Stomach (tissue), 19 donors: Measurements from ENCODE around the gene MTERF1. TPM values are rescaled to one million over a fixed set of nuclear protein-coding genes. Genes with fewer than 3 reads are reported as not detected.

Experiments
- DNase-seq, 2 donors: peaks; one replicate each; pipeline versions ENCODE4 v3.0.0 to v3.0.0-alpha.2; 2013 to 2019
- H3K27ac ChIP-seq, 5 donors: fragments of 200-600 bp in 4 of 5; sonication (generic) in 4 of 5; one replicate each; pipeline ENCODE4 v1.5.1; 2013 to 2019; ENCODE audit warnings: mild to moderate bottlenecking in 1 of 5, moderate library complexity in 1 of 5
- H3K27me3 ChIP-seq, 3 donors: fragments of 200-600 bp; sonication (generic); one replicate each; pipeline ENCODE4 v1.5.1; 2017 to 2019; ENCODE audit warnings: mixed run types in 1 of 3
- H3K36me3 ChIP-seq, 4 donors: fragments of 200-600 bp; sonication (generic); 1 replicate in 3 of 4; 2 replicates in 1 of 4; pipeline ENCODE4 v1.5.1; 2016 to 2019
- H3K4me1 ChIP-seq, 4 donors: fragments of 200-600 bp; sonication (generic); one replicate each; pipeline ENCODE4 v1.5.1; 2016 to 2019
- H3K4me3 ChIP-seq, 4 donors: fragments of 200-600 bp; sonication (generic) in 3 of 4; one replicate each; pipeline ENCODE4 v1.5.1; 2016 to 2019; ENCODE audit warnings: mild to moderate bottlenecking in 1 of 4
- H3K9me3 ChIP-seq, 4 donors: fragments of 200-600 bp; sonication (generic); one replicate each; pipeline ENCODE4 v1.5.1; 2016 to 2019
- EP300 ChIP-seq: sonication (generic); formaldehyde crosslinking; IDR thresholded peaks from one replicate; pipeline ENCODE4 v1.6.1; 2017; ENCODE audit warnings: antibody characterized with exemption
- POLR2A ChIP-seq, 4 donors: fragments of 450-650 bp; IDR thresholded peaks; one replicate each; pipeline ENCODE4 v1.6.1; 2016; ENCODE audit warnings: antibody characterized with exemption in 4 of 4, control low read depth in 2 of 4, mild to moderate bottlenecking in 1 of 4, moderate library complexity in 1 of 4
- POLR2AphosphoS5 ChIP-seq, 3 donors: sonication (generic); formaldehyde crosslinking; IDR thresholded peaks; one replicate each; pipeline ENCODE4 v1.6.1; 2016; ENCODE audit warnings: antibody characterized with exemption in 3 of 3
- WGBS, 5 donors: extraction: QIAGEN DNeasy Blood & Tissue Kit in 3 of 5; methylation state at CpG; one replicate each; pipeline versions ENCODE4 v1.1.5 to v1.1.7; 2013 to 2018; 5-methylcytosine and 5-hydroxymethylcytosine counted together
- intact Hi-C: fragments of 100-400 bp; cut with DNase I; formaldehyde crosslinking; loops from one replicate; pipeline ENCODE4 v1.15.1; 2023; ENCODE audit warnings: low total_unique reads
- long read RNA-seq, 10 donors: transcript quantifications; one replicate each; lab custom pipeline, GENCODE V29; 2026
- polyA plus RNA-seq, 3 donors: library from polyadenylated mRNA; stranded (reverse); fragments of 200-250 nt; gene quantifications; one replicate each; pipeline ENCODE4 v1.2.3, GENCODE V29; 2013
- total RNA-seq, 5 donors: library from RNA; depleted of rRNA; stranded (reverse); fragments of >200 nt; gene quantifications; one replicate each; pipeline versions ENCODE4 v1.1.0 to v1.2.3, GENCODE V29; 2014 to 2016
- TF ChIP-seq, protein P1 (sequence below), 7 experiments: fragments of 450-650 bp in 4 of 7; fragments of 200-600 bp in 3 of 7; sonication (generic) in 3 of 7; IDR thresholded peaks; one replicate each; pipeline ENCODE4 v1.5.1; 2016 to 2019; ENCODE audit warnings: antibody characterized with exemption in 7 of 7, control low read depth in 2 of 7, mild to moderate bottlenecking in 1 of 7
- donor health status: healthy with polysubstance abuse.
- donor health status: Bipolar disorder and iron deficiency.
- donor health status: healthy.

Gene MTERF1, protein sequence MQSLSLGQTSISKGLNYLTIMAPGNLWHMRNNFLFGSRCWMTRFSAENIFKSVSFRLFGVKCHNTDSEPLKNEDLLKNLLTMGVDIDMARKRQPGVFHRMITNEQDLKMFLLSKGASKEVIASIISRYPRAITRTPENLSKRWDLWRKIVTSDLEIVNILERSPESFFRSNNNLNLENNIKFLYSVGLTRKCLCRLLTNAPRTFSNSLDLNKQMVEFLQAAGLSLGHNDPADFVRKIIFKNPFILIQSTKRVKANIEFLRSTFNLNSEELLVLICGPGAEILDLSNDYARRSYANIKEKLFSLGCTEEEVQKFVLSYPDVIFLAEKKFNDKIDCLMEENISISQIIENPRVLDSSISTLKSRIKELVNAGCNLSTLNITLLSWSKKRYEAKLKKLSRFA
- total RNA-seq (10 to 100 TPM in 3 of 5 donors, 1 to 10 TPM in 2; 1.2 to 19.0 (median 14.5) TPM), polyA plus RNA-seq (1 to 10 TPM; 5.7 to 8.0 (median 7.6) TPM)
- long read RNA-seq, donor 1, partial matches to known transcripts: 0 of 1 reads
- long read RNA-seq, donor 1, other reads (novel, unspliced or antisense): 0 of 1 reads
- long read RNA-seq, donor 2: 0 reads
- long read RNA-seq, donor 3, partial matches to known transcripts: 0 of 1 reads
- long read RNA-seq, donor 3, other reads (novel, unspliced or antisense): 0 of 1 reads
- long read RNA-seq, donor 4: 0 reads
- long read RNA-seq, donor 5, partial matches to known transcripts: 0 of 7 reads
- long read RNA-seq, donor 5, other reads (novel, unspliced or antisense): 0 of 7 reads
- long read RNA-seq, donor 6, partial matches to known transcripts: 0 of 9 reads
- long read RNA-seq, donor 6, other reads (novel, unspliced or antisense): 0 of 9 reads
- long read RNA-seq, donor 7, partial matches to known transcripts: 0 of 3 reads
- long read RNA-seq, donor 7, other reads (novel, unspliced or antisense): 0 of 3 reads
- long read RNA-seq, donor 8, partial matches to known transcripts: 0 of 4 reads
- long read RNA-seq, donor 8, other reads (novel, unspliced or antisense): 0 of 4 reads
- long read RNA-seq, donor 9, partial matches to known transcripts: 0 of 3 reads
- long read RNA-seq, donor 9, other reads (novel, unspliced or antisense): 0 of 3 reads
- long read RNA-seq, donor 10, partial matches to known transcripts: 0 of 3 reads
- long read RNA-seq, donor 10, other reads (novel, unspliced or antisense): 0 of 3 reads

DNA sequence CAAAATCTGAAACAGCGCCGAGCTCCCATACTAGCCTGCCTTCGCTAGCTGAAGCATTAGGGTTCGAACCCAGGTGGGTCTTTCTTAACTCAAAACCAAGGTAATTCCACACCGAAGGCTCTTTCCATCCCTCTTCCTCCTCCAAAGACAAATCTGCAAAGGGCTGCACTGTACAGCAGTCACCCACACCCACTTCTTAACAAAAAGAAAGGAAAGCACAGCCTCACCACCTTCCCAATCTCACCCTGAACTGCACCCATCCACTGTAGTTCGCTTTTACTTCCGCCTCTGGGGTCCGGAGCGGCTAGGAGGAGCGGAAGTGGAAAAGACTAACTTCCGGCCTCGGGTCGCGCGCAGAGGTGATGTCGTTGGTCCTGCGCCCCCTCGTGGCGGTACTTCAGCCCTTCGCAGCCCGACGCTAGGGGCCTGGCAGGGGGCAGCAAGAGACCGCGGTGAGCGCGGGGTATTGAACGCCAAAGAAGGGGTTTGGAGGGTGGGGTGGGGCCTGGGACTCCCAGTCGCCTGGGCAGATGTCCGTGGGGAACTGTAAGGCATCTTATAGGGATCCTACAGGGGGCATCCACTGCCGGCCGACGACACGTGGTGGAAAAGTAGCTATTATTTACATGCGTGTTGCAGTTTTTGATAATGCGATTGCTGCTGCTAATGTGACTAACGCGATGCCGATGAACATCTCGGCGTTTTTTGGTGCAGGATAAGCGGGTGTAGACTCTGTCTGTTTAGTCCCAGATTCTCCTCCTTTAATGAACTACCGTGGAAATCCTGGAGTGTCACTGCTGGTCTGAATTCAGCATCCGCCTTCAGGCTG, at the start of gene MTERF1:
TSS of gene MTERF1 (minus strand) at position 290 of the 829 bp plus-strand sequence. CDS start 619 bp downstream, outside the sequence.
- intact Hi-C loops: no loop called here
- H3K27me3 ChIP-seq: no peaks in the 10 kb centered on the region
- H3K4me3 ChIP-seq: peak within 1 kb of the TSS; percentile 70 to 82 (median 80)
- peaks cover 0 to 3% (median 0%) of the 10 kb centered on the region in 4 donors for H3K36me3 ChIP-seq
- TF ChIP-seq POLR2AphosphoS5 (IDR thresholded peaks at IDR 0.05) (peak; percentile 18 to 89 (median 56)), POLR2A (IDR thresholded peaks at IDR 0.05) (no peak)
- TF ChIP-seq, protein P1, sequence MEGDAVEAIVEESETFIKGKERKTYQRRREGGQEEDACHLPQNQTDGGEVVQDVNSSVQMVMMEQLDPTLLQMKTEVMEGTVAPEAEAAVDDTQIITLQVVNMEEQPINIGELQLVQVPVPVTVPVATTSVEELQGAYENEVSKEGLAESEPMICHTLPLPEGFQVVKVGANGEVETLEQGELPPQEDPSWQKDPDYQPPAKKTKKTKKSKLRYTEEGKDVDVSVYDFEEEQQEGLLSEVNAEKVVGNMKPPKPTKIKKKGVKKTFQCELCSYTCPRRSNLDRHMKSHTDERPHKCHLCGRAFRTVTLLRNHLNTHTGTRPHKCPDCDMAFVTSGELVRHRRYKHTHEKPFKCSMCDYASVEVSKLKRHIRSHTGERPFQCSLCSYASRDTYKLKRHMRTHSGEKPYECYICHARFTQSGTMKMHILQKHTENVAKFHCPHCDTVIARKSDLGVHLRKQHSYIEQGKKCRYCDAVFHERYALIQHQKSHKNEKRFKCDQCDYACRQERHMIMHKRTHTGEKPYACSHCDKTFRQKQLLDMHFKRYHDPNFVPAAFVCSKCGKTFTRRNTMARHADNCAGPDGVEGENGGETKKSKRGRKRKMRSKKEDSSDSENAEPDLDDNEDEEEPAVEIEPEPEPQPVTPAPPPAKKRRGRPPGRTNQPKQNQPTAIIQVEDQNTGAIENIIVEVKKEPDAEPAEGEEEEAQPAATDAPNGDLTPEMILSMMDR (IDR thresholded peaks at IDR 0.05): peak in 6 of 7 experiments; percentile 15 to 98 (median 94)
- peaks cover 8 to 42% (median 31%) of the 10 kb centered on the region in 4 donors for H3K4me1 ChIP-seq
- 3 to 4% (median 3%) methylated on average over 38 to 43 of the region's 43 CpGs for WGBS, 5 donors
- DNase-seq: peak; percentile 94 to 98
- H3K9me3 ChIP-seq: no peaks in the 10 kb centered on the region
- peak within 1 kb of the TSS; percentile 49 to 83 (median 74) for H3K27ac ChIP-seq

DNA sequence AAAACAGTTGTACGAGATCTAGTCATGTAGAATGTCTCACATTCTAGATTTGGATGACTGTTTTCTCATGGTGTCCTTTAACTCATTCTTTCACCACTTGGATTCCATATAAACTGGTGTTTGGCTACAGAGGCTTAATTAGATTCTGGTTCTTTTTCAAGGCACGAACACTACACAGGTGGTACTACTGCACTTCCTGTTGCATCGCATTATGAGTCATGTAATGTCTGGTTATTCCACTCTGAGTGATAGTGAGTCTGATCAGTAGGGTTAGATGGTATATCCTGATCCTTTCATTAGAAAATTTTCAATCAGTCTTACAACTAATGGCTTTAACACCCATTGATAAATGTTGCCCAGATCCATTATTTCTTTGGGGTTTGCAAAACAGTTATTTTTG, 49.0 kb upstream of the MTERF1 start:
- TF ChIP-seq, protein P1 (IDR thresholded peaks at IDR 0.05): no peak
- no peak for TF ChIP-seq EP300
- no peak for TF ChIP-seq POLR2A (IDR thresholded peaks at IDR 0.05)
- no peak for TF ChIP-seq POLR2AphosphoS5 (IDR thresholded peaks at IDR 0.05)
- H3K36me3 ChIP-seq: no peaks in the 10 kb centered on the region
- H3K27me3 ChIP-seq: no peaks in the 10 kb centered on the region
- no peak overlapping the region for H3K27ac ChIP-seq
- no peaks in the 10 kb centered on the region for H3K9me3 ChIP-seq
- WGBS, 5 donors: 82 to 90% (median 85%) methylated on average over 3 of the region's 3 CpGs
- intact Hi-C loops: no loop called here
- no peak overlapping the region for H3K4me3 ChIP-seq
- DNase-seq: no peak
- H3K4me1 ChIP-seq: no peaks in the 10 kb centered on the region

DNA sequence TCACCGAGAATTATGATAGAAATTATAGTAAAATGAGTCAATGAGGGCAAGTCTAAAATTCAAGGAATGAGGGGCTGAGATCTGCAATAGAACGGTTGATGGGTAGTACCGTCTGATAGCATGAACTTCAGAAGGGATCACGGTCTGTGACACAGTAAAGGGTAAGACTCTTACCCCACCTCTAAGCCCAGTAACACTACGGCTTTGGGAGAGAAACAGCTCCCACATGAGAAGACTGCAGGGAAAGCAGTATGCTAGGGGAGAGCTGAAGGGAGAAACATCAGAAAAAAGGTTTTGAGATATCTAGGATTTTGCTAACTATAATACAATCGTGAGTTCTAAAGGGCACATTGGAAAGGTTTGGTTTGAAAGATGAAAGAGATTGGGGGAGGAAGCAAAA, 47.4 kb upstream of the MTERF1 start:
- no peak for TF ChIP-seq POLR2A (IDR thresholded peaks at IDR 0.05)
- no peak for TF ChIP-seq EP300
- no peak for TF ChIP-seq POLR2AphosphoS5 (IDR thresholded peaks at IDR 0.05)
- TF ChIP-seq, protein P1 (IDR thresholded peaks at IDR 0.05): no peak
- DNase-seq: no peak
- 74 to 82% (median 79%) methylated on average over 5 to 6 of the region's 6 CpGs for WGBS, 5 donors

More for the DNA sequence above, 47.4 kb upstream of the MTERF1 start:
- no peaks in the 10 kb centered on the region for H3K36me3 ChIP-seq
- H3K9me3 ChIP-seq: no peaks in the 10 kb centered on the region
- intact Hi-C loops: no loop called here
- no peaks in the 10 kb centered on the region for H3K27me3 ChIP-seq
- no peak overlapping the region for H3K27ac ChIP-seq
- no peaks in the 10 kb centered on the region for H3K4me1 ChIP-seq
- no peak overlapping the region for H3K4me3 ChIP-seq
